ENCODE data around the gene RAB35. TPM values are rescaled to one million over a fixed set of nuclear protein-coding genes. Genes with fewer than 3 reads are reported as not detected.

RAB35 gene
- total RNA-seq, 2 experiments from 2014 or later, result 38.2 to 41.5 TPM

- ChIA-PET CTCF (interaction anchor here (1.2 kb wide), 1 partner anchor 18 kb away, joined by 3 read pairs; no protein-coding TSS in a partner anchor), POLR2A (interaction anchor here (0.7 to 3.5 kb wide), 6 partner anchors 13 to 167 kb away, joined by 3 to 20 read pairs (median 4); partner anchors contain the start of genes RNU4-2 and RPLP0)
- intact Hi-C loops (cut with micrococcal nuclease), result loop anchor here (5.0 kb wide), 1 partner anchor 67 kb away; the partner anchor contains the start of gene GCN1
- H3K27ac Mint-ChIP-seq, result no peak overlapping the region
- H3K9me3 Mint-ChIP-seq, result no peaks in the 10 kb centered on the region
- no peak overlapping the region for H3K4me3 Mint-ChIP-seq
- peaks cover 64% of the 10 kb centered on the region for H3K4me1 Mint-ChIP-seq (ENCODE audit: low read depth)
- H3K36me3 Mint-ChIP-seq (ENCODE audit: low read depth), result peaks cover 34% of the 10 kb centered on the region
- H3K27me3 Mint-ChIP-seq, result no peaks in the 10 kb centered on the region
- TF ChIP-seq, protein P1, sequence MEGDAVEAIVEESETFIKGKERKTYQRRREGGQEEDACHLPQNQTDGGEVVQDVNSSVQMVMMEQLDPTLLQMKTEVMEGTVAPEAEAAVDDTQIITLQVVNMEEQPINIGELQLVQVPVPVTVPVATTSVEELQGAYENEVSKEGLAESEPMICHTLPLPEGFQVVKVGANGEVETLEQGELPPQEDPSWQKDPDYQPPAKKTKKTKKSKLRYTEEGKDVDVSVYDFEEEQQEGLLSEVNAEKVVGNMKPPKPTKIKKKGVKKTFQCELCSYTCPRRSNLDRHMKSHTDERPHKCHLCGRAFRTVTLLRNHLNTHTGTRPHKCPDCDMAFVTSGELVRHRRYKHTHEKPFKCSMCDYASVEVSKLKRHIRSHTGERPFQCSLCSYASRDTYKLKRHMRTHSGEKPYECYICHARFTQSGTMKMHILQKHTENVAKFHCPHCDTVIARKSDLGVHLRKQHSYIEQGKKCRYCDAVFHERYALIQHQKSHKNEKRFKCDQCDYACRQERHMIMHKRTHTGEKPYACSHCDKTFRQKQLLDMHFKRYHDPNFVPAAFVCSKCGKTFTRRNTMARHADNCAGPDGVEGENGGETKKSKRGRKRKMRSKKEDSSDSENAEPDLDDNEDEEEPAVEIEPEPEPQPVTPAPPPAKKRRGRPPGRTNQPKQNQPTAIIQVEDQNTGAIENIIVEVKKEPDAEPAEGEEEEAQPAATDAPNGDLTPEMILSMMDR (IDR thresholded peaks at IDR 0.05), result no peak
- ATAC-seq (no peak), DNase-seq (no peak)
Observed at GRCh38 chr12:120125029-120125428, 8.5 kb upstream of the RAB35 start.

DNA sequence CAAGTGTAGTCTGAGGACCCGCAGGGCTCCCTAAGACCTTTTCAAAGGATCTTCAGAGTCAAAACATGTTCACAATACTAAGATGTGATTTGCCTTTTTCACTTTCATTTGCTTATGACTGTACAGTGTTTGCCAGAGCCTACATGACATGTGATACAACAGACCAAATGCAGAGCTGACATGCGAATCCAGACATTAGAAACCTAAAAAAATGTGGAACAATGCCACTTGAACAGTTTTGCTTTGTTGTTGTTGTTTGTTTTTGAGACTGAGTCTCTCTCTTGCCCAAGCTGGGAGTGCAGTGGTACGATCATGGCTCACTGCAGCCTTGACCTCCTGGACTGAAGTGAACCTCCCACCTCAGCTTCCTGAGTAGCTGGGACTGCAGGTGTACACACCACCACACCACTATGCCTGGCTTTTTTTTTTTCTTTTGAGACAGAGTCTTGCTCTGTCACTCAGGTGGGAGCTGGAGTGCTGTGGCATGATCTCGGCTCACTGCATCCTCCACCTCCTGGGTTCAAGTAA lies 5.3 kb upstream of the RAB35 start:
- CTCF ChIA-PET, result interaction anchor here (1.1 to 1.3 kb wide), 2 partner anchors 133 to 142 kb away, joined by 3 to 4 read pairs; partner anchors contain the start of gene BICDL1
- DNase-seq (peak; percentile 33), ATAC-seq (peak; percentile 45)
- H3K9me3 Mint-ChIP-seq, result no peaks in the 10 kb centered on the region
- H3K27me3 Mint-ChIP-seq, result no peaks in the 10 kb centered on the region
- H3K4me3 Mint-ChIP-seq, result peak overlapping the region; percentile 23
- H3K4me1 Mint-ChIP-seq (ENCODE audit: low read depth), result peaks cover 65% of the 10 kb centered on the region
- intact Hi-C loops (cut with micrococcal nuclease), result no loop called here
- POLR2A ChIA-PET, result interaction anchor here (0.9 to 7.7 kb wide), 9 partner anchors 11 to 170 kb away, joined by 3 to 60 read pairs (median 5); partner anchors contain the start of genes RNU4-1, RNU4-2 and RPLP0
- TF ChIP-seq, protein P1 (IDR thresholded peaks at IDR 0.05), result no peak
- peaks cover 21% of the 10 kb centered on the region for H3K36me3 Mint-ChIP-seq (ENCODE audit: low read depth)
- peak overlapping the region; percentile 48 for H3K27ac Mint-ChIP-seq

- ATAC-seq (no peak), DNase-seq (no peak)
- TF ChIP-seq, protein P1 (IDR thresholded peaks at IDR 0.05), result no peak
- intact Hi-C loops (cut with micrococcal nuclease), result no loop called here
- no peak overlapping the region for H3K4me3 Mint-ChIP-seq
- ChIA-PET CTCF (no interaction called here), POLR2A (interaction anchor here (1.0 to 7.7 kb wide), 9 partner anchors 10 to 170 kb away, joined by 3 to 60 read pairs (median 5); partner anchors contain the start of genes RNU4-1, RNU4-2 and RPLP0)
- peaks cover 18% of the 10 kb centered on the region for H3K36me3 Mint-ChIP-seq (ENCODE audit: low read depth)
- no peaks in the 10 kb centered on the region for H3K9me3 Mint-ChIP-seq
- H3K4me1 Mint-ChIP-seq (ENCODE audit: low read depth), result peaks cover 60% of the 10 kb centered on the region
- no peaks in the 10 kb centered on the region for H3K27me3 Mint-ChIP-seq
- H3K27ac Mint-ChIP-seq, result peak overlapping the region; percentile 48
Observed at GRCh38 chr12:120121343-120121742, 4.8 kb upstream of the RAB35 start.

DNA sequence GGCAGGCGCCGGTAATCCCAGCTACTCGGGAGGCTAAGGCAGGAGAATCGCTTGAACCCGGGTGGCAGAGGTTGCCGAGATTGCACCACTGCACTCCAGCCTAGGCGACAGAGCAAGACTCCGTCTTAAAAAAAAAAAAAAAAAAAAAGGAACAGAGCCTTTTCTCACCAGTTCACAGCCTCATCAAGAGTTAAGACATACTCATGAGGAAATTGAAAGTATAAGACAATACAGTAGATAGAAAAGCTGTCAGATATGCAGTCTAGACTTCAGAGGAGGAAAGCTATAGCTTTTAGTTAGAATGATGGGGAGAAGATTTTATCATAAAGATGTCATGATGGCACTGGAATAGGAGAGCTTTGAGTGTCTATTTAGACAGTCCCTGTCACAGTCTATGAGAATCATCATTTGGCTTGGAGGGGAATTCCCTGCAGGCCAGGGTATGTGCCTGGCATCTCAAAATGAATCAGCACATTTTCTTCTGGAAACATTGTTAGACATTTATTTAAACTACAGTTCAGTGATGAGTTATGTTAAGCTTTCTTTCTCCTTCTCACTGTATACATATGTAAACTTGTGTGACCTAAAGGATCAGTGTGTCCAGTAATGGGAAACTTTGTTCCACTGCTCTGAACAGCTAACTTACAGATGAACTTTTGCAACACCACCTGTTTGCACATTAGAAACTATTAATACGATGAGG lies 2.9 kb upstream of the RAB35 start:
- H3K36me3 Mint-ChIP-seq (ENCODE audit: low read depth), result peaks cover 25% of the 10 kb centered on the region
- CTCF ChIA-PET, result interaction anchor here (0.6 to 2.3 kb wide), 6 partner anchors 32 to 147 kb away, joined by 3 to 5 read pairs (median 4); partner anchors contain the start of gene PXN
- DNase-seq (peak; percentile 63), ATAC-seq (peak; percentile 28)
- H3K4me3 Mint-ChIP-seq, result peak overlapping the region; percentile 42
- no peaks in the 10 kb centered on the region for H3K27me3 Mint-ChIP-seq
- intact Hi-C loops (cut with micrococcal nuclease), result loop anchor here (5.0 to 10.0 kb wide), 2 partner anchors 78 to 105 kb away; no protein-coding TSS in a partner anchor
- peak overlapping the region; percentile 85 for H3K27ac Mint-ChIP-seq
- peaks cover 67% of the 10 kb centered on the region for H3K4me1 Mint-ChIP-seq (ENCODE audit: low read depth)
- no peaks in the 10 kb centered on the region for H3K9me3 Mint-ChIP-seq
- POLR2A ChIA-PET, result interaction anchor here (0.6 to 7.7 kb wide), 11 partner anchors 9 to 172 kb away, joined by 3 to 60 read pairs (median 20); partner anchors contain the start of genes BICDL1, RNU4-1, RNU4-2 and RPLP0
- TF ChIP-seq, protein P1 (IDR thresholded peaks at IDR 0.05), result no peak
